NCI-H748 (cell line): ENCODE measurements around the gene RAB1A.

Experiments used
- DNase-seq: peaks from one replicate; lab custom pipeline; 2025; ENCODE audit not compliant: unreplicated experiment; lab: John Stamatoyannopoulos, UW

The RAB1A gene

DNA sequence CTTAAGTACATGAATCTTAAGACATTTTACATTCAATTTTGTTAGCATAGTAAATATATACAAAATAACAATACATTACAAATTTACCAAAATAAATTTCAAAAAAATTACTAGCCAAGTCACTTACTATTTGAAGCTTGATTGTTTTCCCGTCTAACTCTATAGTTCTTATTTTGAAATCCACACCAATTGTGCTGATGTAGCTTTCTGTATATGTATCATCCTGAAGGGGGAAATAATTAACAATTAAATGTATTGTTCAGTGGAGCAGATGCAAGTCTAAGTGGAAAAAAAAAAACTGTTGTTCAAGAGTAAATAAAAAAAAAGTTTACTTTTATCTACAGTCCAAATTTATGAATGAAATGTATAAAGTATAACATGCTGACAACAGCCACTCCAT, 32.1 kb downstream of the RAB1A start:
- no peak for DNase-seq

DNA sequence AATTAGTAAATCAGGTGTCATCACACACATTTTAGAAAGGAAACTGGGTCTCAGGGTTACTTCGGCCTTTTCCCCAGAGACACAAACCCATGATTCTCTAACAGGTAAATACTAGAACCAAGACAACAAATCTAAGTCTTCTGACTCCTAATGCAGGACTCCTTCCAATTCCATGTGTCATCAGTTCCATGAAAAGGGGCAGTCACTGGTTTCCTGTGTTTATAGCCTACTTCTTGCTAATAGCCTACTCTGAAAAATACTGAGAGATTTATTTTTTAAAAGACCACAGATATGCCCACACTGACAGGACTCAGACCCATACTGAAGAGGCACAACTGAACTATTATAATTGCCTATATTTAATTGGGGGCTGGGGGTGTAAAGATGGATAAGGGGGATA, 33.0 kb downstream of the RAB1A start:
- DNase-seq, result no peak

DNA sequence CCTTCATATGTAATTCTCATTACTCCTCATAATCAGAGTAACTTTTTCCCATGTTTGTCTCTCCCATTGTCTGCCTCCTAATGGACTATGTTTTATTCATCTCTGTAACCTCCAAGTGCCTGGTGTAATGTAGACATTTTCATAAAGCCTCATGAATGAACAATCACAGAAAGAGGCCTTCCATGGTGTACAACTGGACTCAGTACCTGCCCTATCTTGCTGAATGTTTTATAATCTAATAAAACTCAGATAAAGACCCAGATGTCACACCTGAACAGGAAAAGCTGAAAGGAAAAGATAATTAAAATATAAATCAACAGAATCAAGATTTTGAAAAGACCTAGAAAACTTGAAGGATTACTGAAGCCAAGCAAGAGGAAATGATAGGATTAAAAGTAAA, 36.7 kb downstream of the RAB1A start:
- no peak for DNase-seq

DNA sequence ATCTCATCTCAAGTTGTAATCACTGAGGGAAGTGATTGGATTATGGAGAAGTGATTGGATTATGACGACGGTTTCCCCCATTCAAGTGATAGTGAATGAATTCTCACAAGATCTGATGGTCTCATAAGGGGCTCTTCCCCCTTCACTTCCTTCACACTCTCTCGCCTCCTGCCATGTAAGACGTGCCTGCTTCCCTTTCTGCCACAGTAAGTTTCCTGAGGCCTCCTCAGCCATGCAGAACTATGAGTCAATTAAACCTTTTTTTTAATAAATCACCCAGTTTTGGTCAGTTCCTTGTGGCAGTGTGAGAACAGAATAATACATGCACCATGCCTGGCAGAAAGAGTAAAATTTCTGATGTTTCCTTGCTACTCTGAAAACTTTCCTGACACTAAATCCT, 37.1 kb downstream of the RAB1A start:
- DNase-seq, result no peak

DNA sequence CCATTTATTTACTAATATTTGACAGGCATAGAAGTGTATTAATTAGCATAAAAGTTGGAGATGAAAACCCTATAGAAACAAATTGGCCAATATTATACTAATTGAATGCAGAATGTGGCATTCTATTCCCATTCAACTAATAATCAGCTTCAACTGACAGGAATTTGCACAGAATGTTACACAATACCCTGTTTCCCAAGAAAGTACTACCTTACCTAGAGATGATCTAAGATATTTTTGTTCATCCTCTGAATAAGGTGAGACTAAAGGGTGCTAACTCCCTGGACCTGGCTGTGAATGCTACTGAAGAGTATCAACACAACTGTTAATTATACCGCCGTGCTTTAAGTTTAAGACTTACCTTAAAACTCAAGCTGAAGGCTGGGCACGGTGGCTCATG, 44.8 kb downstream of the RAB1A start:
- DNase-seq, result no peak

DNA sequence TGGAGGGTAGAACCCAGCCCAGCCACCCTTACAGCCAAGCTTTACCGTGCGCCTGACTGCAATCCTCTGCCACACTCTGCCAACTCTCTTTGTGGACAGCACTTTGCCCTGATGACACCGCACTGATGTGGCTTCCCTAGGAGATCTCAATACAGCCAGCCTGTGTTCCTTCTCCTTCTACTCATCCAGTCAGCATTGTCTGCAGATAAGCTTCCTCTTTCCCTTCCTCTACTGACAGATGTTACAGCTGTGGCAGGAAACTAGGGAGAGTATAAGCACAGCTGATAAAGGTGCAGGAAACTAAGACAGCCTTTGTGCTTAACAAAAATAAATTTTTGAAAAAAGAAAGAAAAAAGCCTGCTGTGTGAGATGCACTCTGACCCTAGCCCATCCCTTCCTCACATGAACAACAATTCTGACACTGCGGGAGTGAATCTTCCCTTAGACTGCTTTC, 48.6 kb downstream of the RAB1A start:
- no peak for DNase-seq

DNA sequence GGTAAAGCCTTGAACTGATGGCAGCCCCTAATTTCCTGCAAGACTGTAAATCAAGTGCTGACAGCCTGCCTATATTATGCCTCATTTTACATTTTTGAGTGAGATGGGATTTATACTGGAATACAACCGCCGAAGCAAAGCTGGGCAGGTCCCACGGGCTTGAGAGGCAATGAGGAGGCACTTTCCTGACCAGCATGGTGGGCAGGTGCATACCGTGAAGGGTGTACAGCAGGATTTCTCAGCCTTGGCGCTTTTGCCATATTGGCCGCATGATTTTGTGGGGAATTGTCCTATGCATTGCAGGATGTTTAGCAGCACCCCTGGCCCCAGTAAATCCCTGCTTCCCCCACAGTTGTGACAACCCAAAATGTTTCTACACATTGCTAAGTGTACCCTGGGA, 50.9 kb downstream of the RAB1A start:
- DNase-seq, result no peak

DNA sequence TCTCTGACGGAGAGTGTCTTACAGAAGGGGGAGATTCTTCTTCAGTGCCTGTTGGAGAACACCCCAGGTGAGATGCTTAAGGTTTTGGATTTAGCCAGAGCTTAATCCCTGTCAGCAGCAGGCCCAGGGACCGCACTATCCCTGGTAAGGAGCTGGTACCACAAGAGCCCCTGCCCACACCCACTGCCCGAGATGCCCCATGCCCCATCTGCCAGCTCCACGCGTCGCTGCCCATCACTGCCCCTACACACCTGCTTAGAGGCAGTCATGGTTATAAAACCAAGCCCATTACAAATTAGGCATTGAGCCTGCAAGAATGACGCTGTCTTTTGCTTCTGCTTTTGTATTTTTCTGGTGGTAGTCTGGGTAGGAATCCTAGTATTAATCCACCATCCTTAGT, 52.0 kb downstream of the RAB1A start:
- no peak for DNase-seq

DNA sequence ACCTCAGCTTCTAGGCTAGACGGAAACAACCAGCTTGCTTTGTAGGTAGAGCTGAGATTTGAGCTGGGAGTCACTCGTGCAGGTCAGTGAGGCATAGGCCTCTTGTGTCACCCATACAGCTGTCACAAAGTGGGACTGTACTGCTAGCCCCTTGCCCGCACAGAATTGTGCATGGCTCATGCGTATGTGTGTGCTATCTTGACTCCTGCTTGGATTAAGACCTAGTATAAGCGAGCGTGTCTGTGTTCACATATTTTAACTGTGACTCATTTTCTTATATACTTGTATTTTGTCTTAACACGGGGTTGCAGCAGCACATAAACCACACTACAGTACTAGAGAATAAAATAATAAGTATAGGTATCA, 53.6 kb downstream of the RAB1A start:
- no peak for DNase-seq

DNA sequence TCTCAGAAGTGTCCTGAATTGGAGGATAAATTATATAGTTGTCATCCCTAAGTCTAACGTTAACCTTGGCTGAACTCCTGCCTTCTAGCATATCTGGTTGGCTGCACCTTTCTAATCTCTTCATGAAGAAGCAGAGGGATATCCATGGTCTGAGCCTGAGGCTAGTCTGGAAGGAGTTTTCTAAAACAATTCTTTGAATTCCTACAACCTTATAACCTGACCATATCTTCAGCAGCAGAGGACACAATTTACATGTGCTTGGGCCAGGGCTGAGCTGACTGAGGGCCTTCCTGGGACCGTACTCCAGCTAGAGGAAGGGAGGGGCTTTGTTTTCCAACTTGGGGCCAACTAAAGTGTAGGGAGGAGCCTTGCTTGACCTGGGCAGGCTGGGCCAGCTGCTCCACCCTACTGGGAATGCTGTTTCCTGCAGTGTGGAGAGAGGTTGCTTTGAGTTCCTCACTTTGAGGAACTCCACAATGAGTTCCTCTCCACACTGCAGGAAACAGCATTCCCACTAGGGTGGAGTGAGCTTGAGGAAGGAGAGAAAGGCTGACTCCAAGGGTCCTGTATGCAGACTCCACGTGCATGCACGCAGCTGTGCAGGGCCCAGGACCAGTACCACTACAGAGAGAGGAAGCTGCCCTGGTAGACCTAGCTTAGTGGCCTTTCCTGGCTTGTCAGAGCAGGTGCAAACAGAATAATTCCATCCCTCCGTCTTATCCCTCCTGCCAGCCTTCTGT, 54.1 kb downstream of the RAB1A start:
- no peak for DNase-seq

DNA sequence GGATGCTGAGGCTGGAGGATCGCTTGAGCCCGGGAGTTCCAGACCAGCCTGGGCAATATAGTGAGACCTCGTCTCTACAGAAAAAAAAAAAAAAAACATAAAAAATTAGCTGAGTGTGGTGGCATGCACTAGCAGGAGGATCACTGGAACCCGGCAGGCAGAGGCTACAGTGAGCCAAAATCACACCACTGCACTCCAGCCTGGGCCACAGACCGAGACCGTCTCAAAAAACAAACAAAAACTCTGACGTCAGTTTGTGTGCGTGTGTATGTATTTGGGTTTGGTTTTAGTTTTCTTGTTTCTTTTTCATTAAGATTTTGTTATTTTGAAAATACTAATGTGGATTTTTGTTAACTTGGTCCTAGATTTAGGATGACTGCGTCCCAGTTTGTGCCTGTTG, 54.7 kb downstream of the RAB1A start:
- no peak for DNase-seq

DNA sequence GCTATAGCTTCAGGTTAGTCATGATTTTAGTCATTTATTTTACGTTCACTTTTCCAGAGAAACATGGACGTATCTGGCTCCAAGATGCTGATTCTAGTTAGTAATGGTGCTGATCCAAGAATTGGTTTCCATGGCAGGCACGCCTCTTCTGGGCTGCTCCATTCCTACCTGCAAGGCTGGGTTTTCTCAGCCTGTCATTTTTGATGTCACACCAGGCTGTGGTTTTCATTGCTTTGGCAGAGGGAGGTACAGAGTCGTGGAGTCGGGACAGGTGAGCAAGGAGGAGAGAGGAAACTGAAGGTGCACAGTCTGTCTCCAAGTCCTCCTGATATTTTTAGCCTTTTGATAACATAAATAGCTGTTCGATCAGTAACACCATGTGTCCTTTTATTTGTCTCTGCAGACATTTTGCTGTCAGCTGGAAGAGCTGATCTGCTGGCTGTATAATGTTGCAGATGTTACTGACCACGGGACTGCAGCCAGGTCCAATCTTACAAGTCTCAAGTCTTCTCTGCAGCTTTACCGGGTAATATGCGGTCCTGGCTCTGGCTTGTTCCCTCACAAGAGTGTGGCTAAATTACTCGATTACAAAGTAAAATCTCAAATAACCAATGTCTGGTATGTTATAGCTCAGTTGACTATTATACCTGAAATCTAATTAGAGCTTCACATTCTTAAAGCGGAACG, 55.9 kb downstream of the RAB1A start:
- no peak for DNase-seq

DNA sequence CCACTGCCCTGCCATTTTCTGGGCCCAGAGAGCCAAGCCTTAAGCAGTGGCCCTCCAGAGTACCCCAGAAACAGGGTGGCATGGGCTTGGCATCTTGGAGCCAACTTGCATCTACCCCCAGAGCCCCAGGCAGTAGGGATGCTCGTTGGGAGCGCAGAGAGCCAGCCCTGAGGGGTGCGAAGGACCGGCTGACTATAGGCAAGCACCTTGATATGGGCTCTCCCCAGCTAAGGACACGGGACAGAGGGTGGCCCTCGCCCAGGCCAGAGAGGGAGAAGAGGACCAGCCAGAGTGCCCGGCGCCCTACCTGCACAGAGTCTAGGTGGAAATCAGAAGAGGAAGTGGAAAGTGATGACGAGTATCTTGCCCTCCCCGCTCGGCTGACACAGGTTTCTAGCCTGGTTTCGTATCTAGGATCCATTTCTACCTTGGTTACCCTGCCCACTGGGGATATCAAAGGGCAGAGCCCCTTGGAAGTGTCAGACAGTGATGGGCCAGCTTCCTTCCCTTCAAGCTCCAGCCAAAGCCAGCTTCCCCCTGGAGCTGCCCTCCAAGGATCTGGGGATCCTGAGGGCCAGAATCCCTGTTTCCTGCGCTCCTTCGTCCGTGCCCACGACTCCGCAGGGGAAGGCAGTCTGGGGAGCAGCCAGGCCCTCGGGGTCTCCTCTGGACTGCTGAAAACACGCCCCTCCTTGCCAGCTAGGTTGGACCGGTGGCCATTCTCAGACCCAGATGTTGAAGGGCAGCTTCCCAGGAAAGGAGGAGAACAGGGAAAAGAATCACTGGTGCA, 57.5 kb downstream of the RAB1A start:
- no peak for DNase-seq

DNA sequence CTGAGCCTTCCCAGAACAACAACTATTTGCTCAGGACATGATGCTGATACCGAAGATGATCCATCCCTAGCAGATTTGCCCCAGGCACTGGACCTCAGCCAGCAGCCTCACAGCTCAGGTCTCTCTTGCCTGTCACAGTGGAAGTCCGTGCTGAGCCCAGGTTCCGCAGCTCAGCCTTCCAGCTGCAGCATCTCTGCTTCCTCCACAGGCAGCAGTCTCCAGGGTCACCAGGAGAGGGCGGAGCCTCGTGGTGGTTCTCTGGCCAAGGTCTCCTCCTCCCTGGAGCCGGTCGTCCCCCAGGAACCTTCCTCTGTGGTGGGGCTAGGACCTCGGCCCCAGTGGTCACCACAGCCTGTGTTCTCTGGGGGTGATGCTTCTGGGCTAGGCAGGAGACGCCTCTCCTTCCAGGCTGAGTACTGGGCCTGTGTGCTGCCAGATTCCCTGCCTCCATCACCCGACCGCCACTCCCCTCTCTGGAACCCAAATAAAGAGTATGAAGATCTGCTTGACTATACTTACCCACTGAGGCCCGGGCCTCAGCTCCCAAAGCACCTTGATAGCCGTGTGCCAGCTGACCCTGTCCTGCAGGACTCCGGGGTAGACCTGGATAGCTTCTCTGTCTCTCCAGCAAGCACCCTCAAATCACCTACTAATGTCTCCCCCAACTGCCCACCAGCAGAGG, 58.3 kb downstream of the RAB1A start:
- no peak for DNase-seq

DNA sequence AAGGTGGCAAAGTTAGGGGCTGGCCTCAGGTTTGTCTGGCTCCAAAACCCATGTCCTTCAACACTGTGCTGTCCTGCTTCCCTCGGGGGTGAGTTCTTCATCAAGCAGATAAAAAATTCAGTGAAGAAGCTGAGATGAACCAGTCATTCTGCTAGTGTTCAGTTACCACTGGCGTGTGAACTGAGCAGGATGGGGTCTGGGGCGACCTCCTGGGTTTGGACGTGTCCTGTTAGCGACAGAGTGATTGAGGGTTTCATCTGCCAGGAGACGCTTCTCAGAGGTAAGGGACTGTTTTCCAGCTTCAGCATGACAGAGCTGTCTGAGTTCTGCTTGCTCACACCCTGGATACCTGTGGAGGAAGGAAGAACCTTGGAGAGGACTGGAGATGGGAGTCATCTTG, 59.0 kb downstream of the RAB1A start:
- no peak for DNase-seq

DNA sequence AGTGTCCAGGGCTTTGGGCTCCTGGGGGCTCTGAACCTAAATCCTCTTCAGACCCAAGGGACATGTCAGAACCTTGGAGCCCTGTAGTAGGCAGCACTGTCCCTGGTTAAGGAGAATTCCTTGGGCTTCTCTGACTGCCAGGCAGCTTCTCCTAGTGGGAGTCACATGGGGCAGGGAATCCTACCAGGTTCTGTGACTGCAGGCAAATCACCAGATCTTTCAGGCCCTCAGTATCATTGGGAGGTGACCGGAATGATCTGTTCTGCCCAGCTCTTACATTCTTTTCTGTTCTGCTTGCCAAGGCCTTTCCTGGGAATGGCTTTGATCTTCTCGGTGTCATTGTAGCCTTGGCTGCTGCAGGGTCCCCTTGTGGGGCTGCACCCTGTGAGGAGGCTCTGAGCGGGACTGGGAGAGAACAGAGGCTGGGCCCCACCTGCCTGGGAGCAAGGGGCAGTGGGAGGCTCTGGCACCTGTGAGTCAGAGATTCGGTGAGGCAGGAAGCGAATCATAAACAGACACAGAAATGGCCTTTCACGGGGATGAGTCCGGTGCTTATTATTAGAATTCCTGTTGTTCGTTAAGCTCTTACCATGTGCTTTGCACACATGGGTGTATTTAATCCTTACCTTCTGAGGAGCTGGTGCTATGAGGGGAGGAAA, 59.6 kb downstream of the RAB1A start:
- DNase-seq, result no peak

DNA sequence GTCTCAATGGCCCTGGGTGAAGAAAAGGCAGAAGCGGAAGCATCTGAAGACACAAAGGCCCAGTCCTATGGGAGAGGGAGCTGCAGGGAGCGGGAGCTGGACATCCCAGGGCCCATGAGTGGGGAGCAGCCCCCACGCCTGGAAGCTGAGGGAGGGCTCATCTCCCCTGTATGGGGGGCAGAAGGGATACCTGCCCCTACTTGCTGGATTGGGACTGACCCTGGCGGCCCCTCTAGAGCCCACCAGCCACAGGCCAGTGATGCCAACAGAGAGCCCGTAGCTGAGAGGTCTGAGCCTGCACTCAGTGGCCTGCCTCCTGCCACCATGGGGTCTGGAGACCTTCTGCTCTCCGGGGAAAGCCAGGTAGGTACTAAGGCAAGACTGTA, 60.5 kb downstream of the RAB1A start:
- DNase-seq, result no peak

DNA sequence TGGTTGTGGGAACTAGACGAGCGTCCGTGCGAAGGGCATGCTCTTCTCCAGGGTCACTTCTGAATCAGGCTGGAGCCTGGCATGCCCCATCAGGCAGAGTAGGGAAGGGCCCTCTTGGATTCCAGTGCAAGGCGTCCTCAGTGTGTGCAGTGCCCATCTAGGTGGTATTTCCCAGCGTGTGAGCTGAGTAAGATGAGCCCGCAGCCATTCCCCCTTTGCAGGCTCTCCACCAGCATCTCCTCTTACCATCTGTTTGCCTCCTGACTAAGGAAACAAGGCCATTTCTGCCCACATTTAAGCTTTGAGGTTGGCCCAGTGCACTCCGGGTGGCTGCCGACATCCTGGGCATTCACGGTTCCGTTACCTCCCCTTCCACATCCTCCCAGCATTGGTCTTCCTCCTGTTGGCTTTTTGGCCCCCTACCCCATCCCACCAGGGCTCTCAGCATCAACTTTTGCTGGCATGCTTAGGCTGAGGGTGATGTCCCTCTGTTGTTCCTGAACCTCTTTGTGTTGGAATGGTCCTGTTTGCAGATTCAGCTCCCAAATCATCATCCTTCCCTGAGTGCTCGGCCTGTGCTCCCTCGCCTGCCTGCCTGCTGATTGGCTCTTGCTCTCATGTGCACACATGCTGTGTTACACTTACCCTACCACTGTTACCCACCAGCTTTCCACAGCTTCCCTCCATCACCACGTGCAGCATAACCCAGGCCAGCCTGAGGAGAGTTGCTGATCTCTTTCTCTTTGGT, 61.9 kb downstream of the RAB1A start:
- DNase-seq, result no peak

DNA sequence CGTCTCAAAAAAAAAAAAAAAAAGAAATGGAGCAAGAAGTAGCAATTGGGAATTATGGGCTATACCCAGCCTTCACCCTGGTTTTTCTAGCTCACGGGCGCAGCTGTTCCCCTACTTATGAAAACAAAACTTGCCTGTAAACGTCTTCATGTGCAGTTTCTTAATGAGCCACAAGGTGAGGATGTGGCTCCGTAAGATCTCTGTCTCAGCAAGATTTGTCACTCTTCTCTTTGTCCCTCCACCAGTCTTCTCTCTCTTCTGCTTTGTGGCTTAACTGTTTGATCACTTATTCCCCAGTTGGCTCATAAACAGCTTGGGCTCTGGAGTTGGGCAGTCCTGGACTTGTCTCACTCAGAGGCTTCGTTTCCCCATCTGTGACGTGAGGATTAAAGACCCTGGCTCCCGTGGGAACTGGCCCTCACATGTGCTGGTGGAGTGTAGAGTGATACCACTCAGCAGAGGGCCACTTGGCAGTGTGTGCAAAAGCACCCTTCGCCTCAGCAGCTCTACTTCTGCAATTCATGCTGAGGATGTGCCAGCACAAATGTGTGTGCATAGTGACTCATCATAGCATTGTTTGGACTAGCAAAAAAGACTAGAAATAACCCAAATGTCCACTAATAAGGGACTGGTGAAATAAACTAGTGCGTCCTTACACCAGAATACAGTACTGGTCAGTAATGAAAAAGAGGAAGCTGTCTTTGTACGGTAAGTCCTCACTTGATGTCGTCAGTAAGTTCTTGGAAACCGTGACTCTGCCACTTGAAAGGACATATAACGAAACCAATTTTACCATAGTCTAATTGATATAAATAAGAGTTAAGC, 65.0 kb downstream of the RAB1A start:
- DNase-seq, result peak; percentile 6
